Loucy (cell line): Measurements from ENCODE around the gene OR2T4.

Experiments used
- CTCF ChIP-seq: fragments of 200-600 bp; sonication (generic); conservative IDR thresholded peaks from 2 replicates; pipeline ENCODE4 v1.5.1; 2014; ENCODE audit warnings: mild to moderate bottlenecking, antibody characterized with exemption, low read length
- EZH2phosphoT487 ChIP-seq: fragments of 200-600 bp; IDR thresholded peaks from 2 replicates; pipeline ENCODE4 v1.6.1; 2018; ENCODE audit warnings: antibody characterized with exemption, mild to moderate bottlenecking, moderate library complexity, borderline replicate concordance

DNA sequence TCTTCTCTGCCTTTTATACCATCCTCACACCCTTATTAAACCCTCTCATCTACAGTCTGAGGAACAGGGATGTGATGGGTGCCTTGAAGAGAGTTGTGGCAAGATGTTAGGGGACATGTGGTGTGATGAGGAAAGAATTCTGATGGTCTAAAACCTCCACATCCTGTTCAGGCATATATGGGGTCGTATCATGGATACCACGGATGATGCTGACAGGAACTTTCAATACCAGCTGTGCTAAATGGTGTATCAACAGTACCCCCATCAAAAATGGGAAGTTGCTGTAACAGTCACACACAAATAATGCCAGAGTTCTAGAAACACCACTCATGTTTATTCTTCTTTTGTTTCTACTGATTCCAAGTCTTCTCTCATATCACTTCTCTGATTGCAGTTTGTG lies 27.0 kb downstream of the OR2T4 start:
- TF ChIP-seq CTCF (no peak), EZH2phosphoT487 (no peak)
